ENCODE measurements around the gene ABR. TPM values are rescaled to one million over a fixed set of nuclear protein-coding genes. Genes with fewer than 3 reads are reported as not detected.

ABR gene
- total RNA-seq, 1 donor from 2014 or later: 76.6 TPM

GRCh38 chr17:1005361-1005946, 174.3 kb downstream of the ABR start:
- peak overlapping the region; percentile 72 for H3K27ac Mint-ChIP-seq (ENCODE audit: unreplicated experiment)
- H3K4me3 Mint-ChIP-seq (ENCODE audit: unreplicated experiment): no peak overlapping the region
- peaks cover 8% of the 10 kb centered on the region for H3K27me3 Mint-ChIP-seq (ENCODE audit: unreplicated experiment)
- TF ChIP-seq CTCF (IDR thresholded peaks at IDR 0.05; ENCODE audit: unreplicated experiment): no peak
- H3K4me1 Mint-ChIP-seq (ENCODE audit: unreplicated experiment): peaks cover 42% of the 10 kb centered on the region
- H3K9me3 Mint-ChIP-seq (ENCODE audit: unreplicated experiment): no peaks in the 10 kb centered on the region
- DNase-seq (ENCODE audit: low spot score): no peak
- H3K36me3 Mint-ChIP-seq (ENCODE audit: low read depth, unreplicated experiment): peaks cover 34% of the 10 kb centered on the region

- DNase-seq (ENCODE audit: low spot score): no peak
- Mint-ChIP-seq H3K9me3 (ENCODE audit: unreplicated experiment) (no peaks in the 10 kb centered on the region), H3K27ac (ENCODE audit: unreplicated experiment) (peak overlapping the region; percentile 72), H3K27me3 (ENCODE audit: unreplicated experiment) (peaks cover 8% of the 10 kb centered on the region), H3K4me3 (ENCODE audit: unreplicated experiment) (no peak overlapping the region), H3K36me3 (ENCODE audit: low read depth, unreplicated experiment) (peaks cover 38% of the 10 kb centered on the region), H3K4me1 (ENCODE audit: unreplicated experiment) (peaks cover 45% of the 10 kb centered on the region)
- TF ChIP-seq CTCF (IDR thresholded peaks at IDR 0.05; ENCODE audit: unreplicated experiment): no peak
Observed at GRCh38 chr17:1004769-1005295, 174.9 kb downstream of the ABR start.

GRCh38 chr17:1003972-1004768, 175.6 kb downstream of the ABR start:
- H3K27ac Mint-ChIP-seq (ENCODE audit: unreplicated experiment): no peak overlapping the region
- peaks cover 45% of the 10 kb centered on the region for H3K4me1 Mint-ChIP-seq (ENCODE audit: unreplicated experiment)
- H3K27me3 Mint-ChIP-seq (ENCODE audit: unreplicated experiment): peaks cover 8% of the 10 kb centered on the region
- peaks cover 38% of the 10 kb centered on the region for H3K36me3 Mint-ChIP-seq (ENCODE audit: low read depth, unreplicated experiment)
- H3K9me3 Mint-ChIP-seq (ENCODE audit: unreplicated experiment): no peaks in the 10 kb centered on the region
- no peak for DNase-seq (ENCODE audit: low spot score)
- TF ChIP-seq CTCF (IDR thresholded peaks at IDR 0.05; ENCODE audit: unreplicated experiment): no peak
- H3K4me3 Mint-ChIP-seq (ENCODE audit: unreplicated experiment): no peak overlapping the region

GRCh38 chr17:1003633-1003971, 176.2 kb downstream of the ABR start:
- no peak overlapping the region for H3K27ac Mint-ChIP-seq (ENCODE audit: unreplicated experiment)
- no peak for TF ChIP-seq CTCF (IDR thresholded peaks at IDR 0.05; ENCODE audit: unreplicated experiment)
- peaks cover 38% of the 10 kb centered on the region for H3K36me3 Mint-ChIP-seq (ENCODE audit: low read depth, unreplicated experiment)
- no peaks in the 10 kb centered on the region for H3K9me3 Mint-ChIP-seq (ENCODE audit: unreplicated experiment)
- peaks cover 49% of the 10 kb centered on the region for H3K4me1 Mint-ChIP-seq (ENCODE audit: unreplicated experiment)
- H3K4me3 Mint-ChIP-seq (ENCODE audit: unreplicated experiment): no peak overlapping the region
- no peak for DNase-seq (ENCODE audit: low spot score)
- peaks cover 8% of the 10 kb centered on the region for H3K27me3 Mint-ChIP-seq (ENCODE audit: unreplicated experiment)
